GM21723 (cell line): Measurements from ENCODE around the gene TMIE.

Experiments used
- ATAC-seq: cut with Tn5 transposase; IDR thresholded peaks from one replicate; pipeline ENCODE4 v1.9.1; 2021; ENCODE audit warnings: mild to moderate bottlenecking, moderate library complexity; ENCODE audit not compliant: unreplicated experiment

The TMIE gene

GRCh38 chr3:46701181-46701939 lies at the start of gene TMIE:
Gene TMIE (plus strand): TSS chr3:46701392. CDS start chr3:46701488, 96 bp downstream.
- no peak for ATAC-seq

- no peak for ATAC-seq
Observed at GRCh38 chr3:46655271-46655670, 45.9 kb upstream of the TMIE start.

DNA sequence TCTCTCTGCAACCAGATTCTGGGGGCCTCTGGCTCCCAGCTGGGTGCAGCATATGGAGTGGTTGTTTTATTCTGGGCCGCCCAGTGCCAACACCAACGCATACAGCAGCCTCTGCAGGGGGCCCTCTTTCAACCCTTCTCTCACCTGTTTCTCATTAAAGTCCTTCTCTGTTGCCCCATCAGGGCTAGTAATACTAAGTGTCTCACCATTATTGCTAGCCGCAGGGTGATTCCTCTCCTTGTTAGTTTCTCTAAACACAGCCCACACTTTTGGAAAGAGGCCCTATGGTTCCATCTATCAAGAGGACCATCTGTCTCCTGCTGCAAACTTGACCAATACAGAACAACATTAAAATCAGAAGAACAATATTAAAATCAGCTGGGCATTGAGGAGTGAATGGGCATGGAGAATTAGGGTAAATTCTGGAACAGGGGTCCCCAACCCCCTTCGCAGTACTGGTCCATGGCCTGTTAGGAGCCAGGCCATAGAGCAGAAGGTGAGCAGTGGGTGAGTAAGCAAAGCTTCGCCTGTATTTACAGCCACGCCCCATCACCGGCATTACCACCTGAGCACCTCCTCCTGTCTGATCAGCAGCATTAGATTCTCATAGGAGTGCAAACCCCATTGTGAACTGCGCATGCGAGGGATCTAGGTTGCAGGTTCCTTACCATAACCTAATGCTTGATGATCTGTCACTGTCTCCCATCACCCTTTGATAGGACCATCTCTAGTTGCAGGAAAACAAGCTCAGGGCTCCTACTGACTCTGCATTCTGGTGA lies 44.2 kb upstream of the TMIE start:
- ATAC-seq, result no peak

GRCh38 chr3:46659285-46659684 lies 41.9 kb upstream of the TMIE start:
- ATAC-seq, result no peak

- ATAC-seq, result no peak
Observed at GRCh38 chr3:46660003-46660402, 41.2 kb upstream of the TMIE start.

GRCh38 chr3:46660543-46661523 lies 40.4 kb upstream of the TMIE start:
- ATAC-seq, result no peak

DNA sequence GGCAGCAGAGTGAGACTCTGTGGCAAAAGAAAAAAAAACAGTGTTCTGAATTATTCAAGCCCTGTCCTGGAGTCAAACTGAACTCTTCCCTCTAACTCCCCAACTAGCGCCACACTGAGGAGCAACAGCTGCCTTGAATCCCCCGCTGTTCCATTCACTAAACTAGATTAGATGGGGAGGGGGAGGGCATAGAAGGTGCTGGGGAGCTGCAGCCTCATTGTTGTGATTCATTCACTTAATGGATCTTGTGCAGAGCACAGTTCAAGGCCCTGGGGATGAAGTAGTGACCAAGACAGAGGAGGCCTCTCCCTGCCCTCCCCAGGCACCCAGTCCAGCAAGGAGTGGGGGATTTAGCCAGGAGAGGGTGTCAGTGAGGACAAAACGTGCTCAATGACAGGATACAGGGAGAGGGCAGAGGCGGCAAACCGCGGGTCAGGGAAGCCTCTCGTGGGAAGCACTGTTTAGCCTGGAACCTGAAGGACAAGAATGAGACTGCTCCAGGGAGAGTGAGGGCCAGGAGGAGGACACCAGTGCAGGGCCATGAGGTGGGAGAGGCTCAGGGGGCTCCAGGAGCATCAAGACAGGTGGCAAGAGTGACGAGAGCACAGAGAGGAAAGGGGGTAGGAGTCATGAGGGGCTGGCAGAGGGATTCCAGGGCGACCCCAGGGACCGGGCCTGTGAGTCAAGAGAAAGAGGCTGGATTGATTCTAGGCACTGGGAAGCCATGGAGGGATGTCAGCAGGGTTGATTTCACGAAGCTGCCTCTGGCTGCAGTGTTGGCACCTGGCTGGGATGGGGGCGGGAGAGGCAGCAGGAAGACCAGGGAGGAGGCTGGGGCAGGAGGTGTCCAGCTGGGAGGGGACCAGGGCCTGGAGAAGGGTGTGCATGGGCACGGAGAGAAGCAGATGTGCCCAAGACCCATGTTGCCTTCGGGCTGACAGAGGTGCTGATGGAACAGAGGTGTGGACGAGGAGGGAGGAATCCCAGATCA lies 39.1 kb upstream of the TMIE start:
- no peak for ATAC-seq

DNA sequence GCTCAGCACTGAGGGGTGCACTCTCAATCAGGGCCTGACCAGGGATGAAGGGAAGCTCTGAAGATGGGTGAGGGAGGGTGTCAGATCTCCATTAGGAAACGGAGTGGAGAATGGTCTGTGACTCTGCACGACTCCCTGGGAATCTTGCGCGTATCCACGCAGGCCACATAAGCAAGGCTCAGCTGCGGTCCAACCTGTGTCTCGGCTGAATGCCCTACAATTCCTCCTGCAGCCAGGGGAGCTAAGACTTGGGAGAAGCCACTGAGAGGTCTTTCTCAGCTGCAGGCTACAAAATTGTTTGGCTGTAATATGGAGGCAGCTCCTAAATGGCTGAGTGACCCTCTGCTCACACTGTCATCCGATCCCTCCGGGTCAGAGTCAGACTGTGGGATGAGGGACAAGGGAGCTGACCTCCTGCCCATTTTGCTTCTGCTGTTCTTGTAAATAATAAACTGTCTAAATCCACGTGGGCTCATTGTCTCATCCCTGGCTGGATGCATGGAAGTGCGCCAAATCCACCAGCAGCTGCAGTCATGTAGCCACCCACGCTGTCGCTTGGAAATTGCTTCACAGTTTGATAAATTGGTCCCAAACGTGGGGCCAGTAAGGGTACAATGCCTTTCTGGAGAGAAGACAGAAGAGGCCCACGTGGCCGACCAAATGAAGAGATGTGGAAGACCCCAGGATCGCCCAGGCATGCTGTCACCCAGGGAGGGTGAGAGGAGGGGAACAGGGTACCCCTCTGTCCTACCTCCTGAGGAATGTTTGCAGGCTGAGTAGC lies 38.2 kb upstream of the TMIE start:
- ATAC-seq, result no peak

DNA sequence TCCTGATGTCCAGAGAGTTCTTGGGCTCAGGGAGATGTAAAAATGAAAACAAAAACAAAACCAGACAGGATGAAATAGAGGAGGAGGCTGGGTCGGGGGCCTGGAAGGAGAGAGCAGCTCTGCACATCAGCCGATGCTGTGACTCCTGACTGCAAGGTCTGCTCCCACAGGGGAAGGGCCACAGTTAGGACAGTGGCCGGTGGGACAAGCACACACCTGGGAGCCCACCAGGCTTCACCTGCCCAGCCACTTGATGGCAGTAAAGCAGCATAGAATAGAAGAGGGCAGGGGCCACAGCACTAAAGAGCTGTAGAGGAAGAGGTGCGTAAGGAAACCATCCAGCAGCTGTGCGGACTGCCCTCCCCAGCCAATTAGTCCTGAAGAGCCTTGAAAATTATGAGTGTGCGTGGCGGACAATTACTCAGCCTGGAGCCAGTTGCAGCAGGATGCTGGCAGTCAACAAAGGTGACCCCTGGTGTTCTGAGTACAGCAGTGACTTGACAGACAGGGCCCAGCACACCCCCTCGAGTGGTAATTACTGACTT lies 37.5 kb upstream of the TMIE start:
- ATAC-seq, result no peak

DNA sequence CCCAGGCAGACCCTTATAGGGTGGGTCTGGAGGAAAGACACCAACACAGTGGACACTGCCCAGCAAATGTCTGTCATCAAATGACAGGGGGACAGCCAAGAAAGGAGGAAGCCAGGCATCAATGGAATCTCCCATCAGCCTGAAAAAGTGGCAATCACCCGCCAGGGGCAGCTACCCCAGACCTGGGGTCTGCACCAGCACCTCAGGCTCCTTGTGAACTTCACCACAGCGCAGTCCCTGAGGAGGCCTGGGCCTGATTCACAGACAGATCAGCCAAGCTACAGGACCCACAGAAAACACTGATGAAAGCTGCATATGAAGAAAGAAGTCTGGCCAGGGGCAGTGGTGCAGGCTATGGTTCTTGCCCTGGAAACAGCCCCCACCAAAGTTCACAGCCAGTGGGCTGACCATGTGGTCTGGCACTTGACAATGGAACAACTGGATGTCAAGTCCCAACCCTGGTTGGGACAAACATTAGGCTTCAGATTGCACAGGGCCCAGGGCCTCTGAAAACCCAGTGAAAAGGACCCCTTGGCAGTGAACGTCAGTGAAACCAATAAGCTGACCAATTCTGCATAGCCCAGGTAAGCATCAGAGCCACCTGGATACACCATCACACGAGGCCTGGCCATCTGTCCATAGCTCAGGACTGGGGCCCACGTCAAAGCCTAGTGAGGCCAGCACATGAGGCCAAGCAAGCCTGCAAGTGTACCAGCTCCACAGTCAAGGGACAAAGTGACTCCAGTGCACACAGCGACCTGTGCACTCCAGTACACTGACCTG lies 36.8 kb upstream of the TMIE start:
- no peak for ATAC-seq

DNA sequence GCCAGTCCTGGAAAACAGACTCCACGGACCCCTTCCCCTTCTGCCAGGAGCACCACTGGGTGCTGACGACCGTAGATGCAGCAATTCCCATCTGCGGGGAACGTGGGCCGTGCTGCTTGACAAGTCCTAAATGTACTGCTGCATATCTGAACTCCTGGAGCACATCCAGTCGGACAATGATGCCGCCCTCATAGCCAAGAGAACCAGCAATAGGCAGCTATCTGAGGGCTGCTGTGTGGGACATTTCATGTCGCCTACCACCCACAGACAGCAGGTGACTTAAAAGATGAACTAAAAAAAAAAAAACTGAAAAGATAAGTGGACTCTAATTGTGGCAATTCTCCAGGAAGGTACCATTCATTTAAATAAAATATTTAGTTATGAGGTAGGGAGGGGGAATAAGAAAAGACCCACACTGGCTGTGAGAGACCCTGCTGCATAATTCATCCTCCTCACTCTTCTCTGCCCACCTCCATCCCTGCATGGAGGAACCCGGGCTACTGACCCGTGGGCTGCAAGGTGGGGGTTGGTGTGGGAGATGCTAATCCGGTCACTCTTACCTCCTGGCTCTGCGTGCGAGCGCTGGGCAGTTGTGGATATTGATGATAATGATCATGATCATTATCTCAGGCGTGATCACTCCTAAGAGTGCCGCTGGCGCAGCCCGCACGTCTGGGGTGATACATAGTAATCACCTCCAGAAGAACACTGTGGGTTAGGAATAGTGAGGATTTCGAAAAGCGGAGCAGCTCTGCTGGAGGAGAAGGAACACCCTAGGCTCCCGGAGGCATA lies 36.0 kb upstream of the TMIE start:
- no peak for ATAC-seq

- no peak for ATAC-seq
Observed at GRCh38 chr3:46665763-46666452, 35.3 kb upstream of the TMIE start.

DNA sequence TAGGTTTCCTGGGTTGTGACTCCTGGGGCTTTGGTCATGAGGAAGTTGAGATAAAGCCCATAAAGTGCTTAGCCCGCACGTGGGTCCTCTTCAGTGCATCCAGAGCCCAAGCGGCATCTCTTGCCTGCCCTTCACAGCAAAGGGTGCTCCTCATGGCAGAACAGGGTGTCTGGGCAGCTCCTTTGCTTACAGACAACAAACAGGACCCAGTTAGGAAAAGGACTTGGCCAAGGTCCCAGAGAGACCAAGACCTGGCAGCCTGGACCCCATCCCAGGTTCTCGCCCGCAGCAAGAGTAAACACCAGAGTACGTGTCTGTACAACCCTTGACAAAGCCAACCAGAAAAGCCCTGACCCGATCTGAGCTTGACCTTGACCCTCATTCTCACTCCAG lies 34.7 kb upstream of the TMIE start:
- ATAC-seq, result no peak

GRCh38 chr3:46667061-46667621 lies 34.1 kb upstream of the TMIE start:
- ATAC-seq, result no peak

GRCh38 chr3:46667657-46668056 lies 33.5 kb upstream of the TMIE start:
- ATAC-seq, result no peak

DNA sequence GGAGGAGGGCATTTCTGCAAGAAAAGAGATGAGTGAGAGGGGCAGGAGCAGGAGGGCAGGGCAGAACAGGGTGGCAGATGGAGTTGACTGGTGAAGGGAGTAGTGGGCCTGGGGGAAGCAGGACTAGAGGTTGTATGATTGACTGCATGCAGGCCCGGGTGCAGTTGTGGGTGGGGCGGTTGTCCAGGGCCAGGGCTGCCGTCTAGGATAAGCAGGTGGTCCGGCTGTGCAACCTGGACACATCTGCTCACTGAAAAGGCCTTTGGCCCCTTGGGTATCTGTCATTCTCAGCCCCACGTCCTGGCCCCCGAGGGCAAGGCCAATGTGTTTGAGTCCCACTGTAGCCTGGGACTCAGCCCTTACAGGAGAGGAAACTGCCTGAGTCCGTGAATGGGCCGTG lies 33.1 kb upstream of the TMIE start:
- no peak for ATAC-seq
